Measurements from ENCODE around the gene RHOG.
"Not testable (repeated sequence)": the region's sequence is repeated elsewhere in the genome, so short reads cannot be mapped to it uniquely, and the experiment has no call there.

The RHOG gene

DNA sequence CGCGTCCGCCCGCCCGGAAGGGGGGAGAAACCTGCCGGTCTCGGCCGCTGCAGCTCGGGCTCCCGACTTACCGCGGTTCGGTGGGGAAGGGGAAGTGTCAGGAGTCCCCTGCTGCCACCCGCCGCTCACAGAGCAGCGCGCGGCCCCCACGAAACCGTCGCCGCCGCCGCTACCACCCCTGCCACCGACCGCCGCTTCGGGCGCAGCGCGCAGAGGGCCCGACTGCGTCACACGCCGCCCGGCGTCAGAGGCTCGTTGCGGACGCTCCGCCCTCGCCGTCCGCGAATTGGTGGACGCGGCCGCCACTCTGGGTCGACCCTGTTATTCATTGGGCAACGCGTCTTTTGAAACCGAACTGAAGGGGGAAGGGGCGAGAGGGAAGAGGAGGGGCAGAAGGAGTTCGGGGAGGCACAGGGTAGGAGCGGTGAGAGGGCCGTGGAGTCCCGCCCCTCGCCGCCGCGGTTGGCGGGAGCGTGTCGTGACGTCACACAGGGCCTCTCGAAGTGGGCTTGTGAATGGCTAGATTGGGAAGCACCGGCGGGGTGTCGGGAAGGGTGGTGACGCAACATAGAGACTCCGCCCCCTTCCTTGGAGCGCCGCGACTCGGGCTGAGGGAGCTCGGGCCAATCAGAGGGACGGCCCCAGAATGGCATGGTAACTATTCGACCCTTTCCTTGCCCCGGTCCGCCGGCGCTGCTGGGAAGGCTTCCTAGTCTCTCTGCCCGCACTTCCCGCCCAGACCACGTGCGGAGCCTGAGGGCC lies 43.2 kb downstream of the RHOG start, which contains the start of gene NUP98:
TSS of gene NUP98 (minus strand) at position 226 of the 762 bp plus-strand sequence. CDS start 15,437 bp downstream, outside the sequence.
- peak; percentile 99 for DNase-seq (ENCODE audit: extremely low spot score)
- CTCF ChIA-PET: interaction anchor here (0.8 to 3.9 kb wide), 9 partner anchors 11 to 275 kb away, joined by 3 to 39 read pairs (median 5); partner anchors contain the start of gene PGAP2
- POLR2A ChIA-PET: interaction anchor here (0.5 to 1.0 kb wide), 4 partner anchors 10 to 49 kb away, joined by 3 read pairs; no protein-coding TSS in a partner anchor
- TF ChIP-seq, protein P1, sequence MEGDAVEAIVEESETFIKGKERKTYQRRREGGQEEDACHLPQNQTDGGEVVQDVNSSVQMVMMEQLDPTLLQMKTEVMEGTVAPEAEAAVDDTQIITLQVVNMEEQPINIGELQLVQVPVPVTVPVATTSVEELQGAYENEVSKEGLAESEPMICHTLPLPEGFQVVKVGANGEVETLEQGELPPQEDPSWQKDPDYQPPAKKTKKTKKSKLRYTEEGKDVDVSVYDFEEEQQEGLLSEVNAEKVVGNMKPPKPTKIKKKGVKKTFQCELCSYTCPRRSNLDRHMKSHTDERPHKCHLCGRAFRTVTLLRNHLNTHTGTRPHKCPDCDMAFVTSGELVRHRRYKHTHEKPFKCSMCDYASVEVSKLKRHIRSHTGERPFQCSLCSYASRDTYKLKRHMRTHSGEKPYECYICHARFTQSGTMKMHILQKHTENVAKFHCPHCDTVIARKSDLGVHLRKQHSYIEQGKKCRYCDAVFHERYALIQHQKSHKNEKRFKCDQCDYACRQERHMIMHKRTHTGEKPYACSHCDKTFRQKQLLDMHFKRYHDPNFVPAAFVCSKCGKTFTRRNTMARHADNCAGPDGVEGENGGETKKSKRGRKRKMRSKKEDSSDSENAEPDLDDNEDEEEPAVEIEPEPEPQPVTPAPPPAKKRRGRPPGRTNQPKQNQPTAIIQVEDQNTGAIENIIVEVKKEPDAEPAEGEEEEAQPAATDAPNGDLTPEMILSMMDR (IDR thresholded peaks at IDR 0.05; ENCODE audit: control extremely low read depth, extremely low read depth, low read depth, missing control alignments): no peak

DNA sequence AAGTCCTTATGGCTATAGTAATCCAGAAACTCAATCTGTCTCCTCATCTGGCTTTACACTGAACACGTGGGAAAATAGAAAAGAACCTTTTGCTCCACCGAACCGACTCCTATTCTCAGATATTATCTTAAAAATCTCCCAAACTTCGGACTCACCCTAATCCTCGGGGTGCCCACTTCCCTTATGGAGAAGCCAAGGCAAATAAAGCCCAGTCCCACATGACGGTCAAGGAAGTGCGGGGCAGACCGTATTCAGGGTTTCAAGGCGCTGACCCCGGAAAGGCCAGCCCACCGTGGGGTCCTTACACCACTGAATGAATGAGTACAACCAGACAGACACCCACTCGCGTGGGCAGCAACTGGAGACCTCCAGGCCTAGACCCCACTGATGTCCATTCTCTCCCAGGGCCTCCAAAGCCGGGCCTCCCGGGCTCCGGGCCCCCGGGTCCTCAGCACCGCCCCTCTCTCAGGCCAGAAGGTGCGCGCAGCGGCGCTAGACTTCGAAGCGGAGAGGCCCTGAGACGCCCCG lies 43.9 kb downstream of the RHOG start:
- TF ChIP-seq, protein P1 (IDR thresholded peaks at IDR 0.05; ENCODE audit: control extremely low read depth, extremely low read depth, low read depth, missing control alignments): no peak
- POLR2A ChIA-PET: no interaction called here
- no peak for DNase-seq (ENCODE audit: extremely low spot score)
- CTCF ChIA-PET: interaction anchor here (1.2 to 3.9 kb wide), 4 partner anchors 12 to 15 kb away, joined by 5 to 39 read pairs (median 10); partner anchors contain the start of gene PGAP2

DNA sequence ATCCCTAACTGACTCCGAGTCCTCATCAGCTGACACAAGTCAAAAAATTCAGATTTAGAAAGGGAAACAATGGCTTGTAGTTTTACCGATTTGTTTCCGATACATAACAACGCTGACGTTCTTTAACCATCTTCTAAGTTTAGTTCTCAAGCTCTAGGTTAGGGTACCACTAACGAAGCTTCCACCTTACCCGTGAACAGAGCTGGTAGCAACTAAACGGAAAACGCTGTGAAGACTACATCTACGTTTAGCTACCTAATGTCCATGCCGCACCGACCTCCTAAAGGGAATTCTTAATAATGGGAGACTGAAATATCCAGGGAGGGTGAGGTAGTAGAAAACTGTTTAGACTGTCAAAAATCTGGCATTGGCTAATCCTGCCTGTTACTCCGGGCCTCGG lies 44.4 kb downstream of the RHOG start:
- no peak for DNase-seq (ENCODE audit: extremely low spot score)
- POLR2A ChIA-PET: no interaction called here
- TF ChIP-seq, protein P1 (IDR thresholded peaks at IDR 0.05; ENCODE audit: control extremely low read depth, extremely low read depth, low read depth, missing control alignments): no peak
- CTCF ChIA-PET: interaction anchor here (1.5 to 3.0 kb wide), 4 partner anchors 11 to 276 kb away, joined by 7 to 13 read pairs (median 8); partner anchors contain the start of gene PGAP2

GRCh38 chr11:3796002-3796311 lies 44.8 kb downstream of the RHOG start:
- POLR2A ChIA-PET: no interaction called here
- TF ChIP-seq, protein P1 (IDR thresholded peaks at IDR 0.05; ENCODE audit: control extremely low read depth, extremely low read depth, low read depth, missing control alignments): no peak
- CTCF ChIA-PET: interaction anchor here (1.5 to 3.0 kb wide), 4 partner anchors 10 to 277 kb away, joined by 7 to 13 read pairs (median 8); partner anchors contain the start of gene PGAP2

DNA sequence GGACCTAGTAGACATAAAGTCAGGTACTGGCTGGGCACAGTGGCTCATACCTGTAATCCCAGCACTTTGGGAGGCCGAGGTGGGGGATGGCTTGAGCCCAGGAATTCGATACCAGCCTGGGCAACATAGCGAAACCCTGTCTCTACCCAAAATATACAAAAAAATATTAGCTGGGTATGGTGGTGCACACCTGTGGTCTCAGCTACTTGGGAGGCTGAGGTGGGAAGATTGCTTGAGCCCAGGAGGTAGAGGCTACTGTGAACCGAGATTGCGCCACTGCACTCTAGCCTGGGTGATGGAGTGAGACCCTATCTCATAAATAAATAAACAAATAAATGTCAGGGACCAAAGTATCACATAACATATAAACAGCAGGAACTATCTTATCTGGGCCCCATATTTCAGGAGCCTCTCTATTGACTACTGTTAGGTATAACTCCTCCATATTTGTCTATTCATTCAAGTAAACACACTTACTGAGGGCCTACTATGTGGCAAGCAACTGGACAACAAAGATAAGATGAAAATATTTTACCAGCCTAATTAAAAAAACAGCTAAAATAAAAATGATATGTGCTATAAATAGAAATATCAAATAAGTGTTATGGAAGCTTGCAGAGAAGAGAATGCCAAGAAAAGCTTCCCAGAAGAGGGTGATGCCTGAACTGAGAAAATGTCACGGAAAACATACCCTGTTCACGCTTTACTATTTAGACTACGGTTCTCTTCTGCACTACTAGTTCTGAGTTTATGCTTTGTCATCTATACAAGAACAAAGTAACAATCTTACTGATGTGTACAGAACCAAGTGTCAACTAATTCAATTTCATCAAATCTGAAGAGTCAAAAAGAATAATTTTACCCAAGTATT lies 45.4 kb downstream of the RHOG start:
- ChIA-PET POLR2A (no interaction called here), CTCF (interaction anchor here (0.6 to 2.1 kb wide), 4 partner anchors 10 to 277 kb away, joined by 3 to 13 read pairs (median 8); partner anchors contain the start of gene PGAP2)
- no peak for DNase-seq (ENCODE audit: extremely low spot score)
- TF ChIP-seq, protein P1 (IDR thresholded peaks at IDR 0.05; ENCODE audit: control extremely low read depth, extremely low read depth, low read depth, missing control alignments): no peak

More at GRCh38 chr11:3796002-3796311, 44.8 kb downstream of the RHOG start:
- DNase-seq (ENCODE audit: extremely low spot score): no peak

GRCh38 chr11:3794387-3794786 lies 46.4 kb downstream of the RHOG start:
- ChIA-PET CTCF (interaction anchor here (0.7 to 2.1 kb wide), 2 partner anchors 13 to 278 kb away, joined by 3 to 8 read pairs; no protein-coding TSS in a partner anchor), POLR2A (interaction anchor here (0.5 kb wide), 1 partner anchor 43 kb away, joined by 3 read pairs; no protein-coding TSS in a partner anchor)
- not testable (repeated sequence) for DNase-seq (ENCODE audit: extremely low spot score)

Data from GM10248 (cell line).